Adipose tissue (tissue), 3 donors: Measurements from ENCODE around the gene MATN1. TPM values are rescaled to one million over a fixed set of nuclear protein-coding genes. Genes with fewer than 3 reads are reported as not detected.

Experiments used
- H3K27ac ChIP-seq: one replicate; pipeline ENCODE4 v1.5.1; 2013; ENCODE audit warnings: low read depth, low read length
- WGBS, 3 donors: extraction: QIAGEN DNeasy Blood & Tissue Kit; methylation state at CpG; one replicate each; pipeline ENCODE4 v1.1.7; 2013; 5-methylcytosine and 5-hydroxymethylcytosine counted together
- polyA plus RNA-seq, 3 donors: library from polyadenylated mRNA; stranded (reverse); fragments of 200-250 nt; gene quantifications; one replicate each; pipeline ENCODE4 v1.2.3, GENCODE V29; 2013
- donor health status: healthy with polysubstance abuse.
- donor health status: Bipolar disorder and iron deficiency.
- donor health status: healthy.

The MATN1 gene
- polyA plus RNA-seq, 3 donors: 0.09 to 0.21 TPM; not detected in 1

GRCh38 chr1:30724655-30725421 is 1.5 kb upstream of the MATN1 start:
- WGBS, 3 donors: 73 to 92% (median 91%) methylated on average over 5 of the region's 5 CpGs
- no peak overlapping the region for H3K27ac ChIP-seq

DNA sequence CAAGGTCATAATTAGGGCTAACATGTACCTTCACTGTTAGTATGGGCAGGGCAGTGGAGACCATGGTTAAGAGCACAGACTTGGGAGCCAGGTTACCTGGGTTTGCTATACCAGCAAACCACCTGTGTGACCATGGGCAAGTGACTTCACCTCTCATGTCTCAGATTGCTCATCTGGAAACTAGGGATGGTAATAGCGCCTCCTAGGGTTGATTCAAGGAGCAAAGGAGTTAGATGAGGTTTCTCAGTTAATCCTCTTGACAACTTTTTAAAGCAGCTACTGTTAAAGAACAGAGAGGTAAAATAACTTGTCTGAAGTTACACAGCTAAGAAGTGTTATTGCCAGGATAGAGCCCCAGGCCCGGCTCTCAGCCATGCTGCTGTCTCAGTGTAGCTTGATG is 790 bp upstream of the MATN1 start:
- WGBS, 3 donors: 90 to 98% (median 97%) methylated on average over 2 of the region's 2 CpGs

GRCh38 chr1:30721812-30722537 is 1.4 kb downstream of the MATN1 start:
- H3K27ac ChIP-seq: no peak overlapping the region
- 71 to 84% (median 83%) methylated on average over 9 of the region's 9 CpGs for WGBS, 3 donors

More for the DNA sequence above, 790 bp upstream of the MATN1 start:
- H3K27ac ChIP-seq: no peak overlapping the region

GRCh38 chr1:30721341-30721793 is 2.0 kb downstream of the MATN1 start:
- H3K27ac ChIP-seq: no peak overlapping the region
- 96% methylated on average over 27 of the region's 27 CpGs for WGBS, 3 donors

GRCh38 chr1:30720271-30721223 is 2.8 kb downstream of the MATN1 start:
- 81 to 90% (median 82%) methylated on average over 16 of the region's 16 CpGs for WGBS, 3 donors
- H3K27ac ChIP-seq: no peak overlapping the region

GRCh38 chr1:30719406-30720270 is 3.7 kb downstream of the MATN1 start:
- WGBS, 3 donors: 33 to 35% (median 35%) methylated on average over 20 to 21 of the region's 21 CpGs
- H3K27ac ChIP-seq: no peak overlapping the region

DNA sequence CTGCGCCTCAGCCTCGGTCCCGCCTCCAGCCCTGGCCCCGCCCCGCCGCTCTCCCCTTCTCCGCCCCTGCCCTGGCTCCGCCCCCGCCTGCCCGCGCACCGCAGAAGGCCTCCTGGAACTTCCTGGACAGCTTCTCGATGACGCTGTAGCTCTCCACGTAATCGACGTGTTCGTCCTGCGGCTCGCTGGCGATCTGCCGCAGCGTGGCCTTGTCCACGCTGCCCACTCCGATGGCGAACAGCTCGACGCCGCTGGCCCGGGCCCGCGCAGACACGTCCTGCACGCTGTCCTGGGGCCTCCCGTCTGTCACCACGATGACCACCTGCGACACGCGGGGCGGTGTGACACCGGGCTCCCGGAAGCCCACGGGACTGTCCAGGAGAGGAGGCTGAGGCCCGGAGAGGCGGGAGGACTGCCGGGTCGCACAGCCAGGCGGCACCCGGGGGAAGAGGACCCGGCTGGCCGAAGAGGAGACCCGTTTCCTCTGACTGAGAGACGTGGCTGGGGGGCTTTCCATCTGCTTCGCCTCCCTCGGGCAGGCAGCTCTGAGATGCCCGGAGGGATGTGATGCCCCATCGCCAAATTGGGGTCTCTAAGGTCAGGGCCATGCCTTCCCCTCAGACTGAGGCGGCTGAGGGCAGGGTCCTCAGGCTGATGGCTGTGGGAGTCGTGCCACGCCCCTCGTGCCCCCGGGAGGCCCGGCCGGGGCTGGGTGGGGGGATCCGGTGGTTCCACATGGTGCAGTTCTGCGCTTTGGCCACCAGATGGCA is 4.6 kb downstream of the MATN1 start:
- WGBS, 3 donors: 1% methylated on average over 63 to 66 of the region's 66 CpGs
- peak overlapping the region; percentile 90 for H3K27ac ChIP-seq

- H3K27ac ChIP-seq: no peak overlapping the region
- WGBS, 3 donors: 0 to 3% (median 2%) methylated on average over 41 to 49 of the region's 50 CpGs
These were observed 5.2 kb downstream of the MATN1 start for GRCh38 chr1:30718091-30718635.

- 97% methylated on average over 8 of the region's 8 CpGs for WGBS, 3 donors
- H3K27ac ChIP-seq: no peak overlapping the region
These were observed 6.7 kb downstream of the MATN1 start for GRCh38 chr1:30716646-30717045.

- WGBS, 3 donors: 96 to 99% (median 97%) methylated on average over 11 of the region's 11 CpGs
- no peak overlapping the region for H3K27ac ChIP-seq
These were observed 7.5 kb downstream of the MATN1 start for GRCh38 chr1:30715886-30716285.

GRCh38 chr1:30715216-30715615 is 8.2 kb downstream of the MATN1 start:
- no peak overlapping the region for H3K27ac ChIP-seq
- 80 to 91% (median 85%) methylated on average over 2 of the region's 2 CpGs for WGBS, 3 donors

DNA sequence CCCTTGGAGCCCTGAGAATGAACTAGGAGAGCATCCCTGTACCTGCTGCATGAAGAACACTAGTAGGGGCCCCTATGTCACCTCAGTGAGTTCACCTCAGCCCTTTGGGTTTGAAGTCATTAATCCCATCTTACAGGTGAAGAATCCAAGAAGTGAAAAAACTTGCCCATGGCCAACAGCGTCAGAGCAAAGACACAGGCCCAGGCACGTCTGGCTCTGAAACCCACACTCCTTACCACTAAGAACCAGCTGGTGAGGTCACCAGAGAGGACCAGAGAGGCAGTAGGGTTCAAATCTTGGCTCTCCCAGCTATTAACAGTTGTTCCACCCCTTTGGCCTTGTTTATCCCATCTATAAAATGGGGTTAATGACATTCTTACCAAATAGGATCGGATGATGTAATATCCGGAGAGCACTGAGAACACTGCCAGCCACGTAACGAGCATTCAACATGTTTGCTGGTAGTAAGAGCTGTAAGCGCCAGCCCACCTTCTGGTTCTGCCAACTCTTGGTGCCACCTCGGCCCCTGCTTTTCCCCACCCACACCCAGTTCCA is 8.8 kb downstream of the MATN1 start:
- H3K27ac ChIP-seq: no peak overlapping the region
- 92 to 94% (median 92%) methylated on average over 8 of the region's 8 CpGs for WGBS, 3 donors

DNA sequence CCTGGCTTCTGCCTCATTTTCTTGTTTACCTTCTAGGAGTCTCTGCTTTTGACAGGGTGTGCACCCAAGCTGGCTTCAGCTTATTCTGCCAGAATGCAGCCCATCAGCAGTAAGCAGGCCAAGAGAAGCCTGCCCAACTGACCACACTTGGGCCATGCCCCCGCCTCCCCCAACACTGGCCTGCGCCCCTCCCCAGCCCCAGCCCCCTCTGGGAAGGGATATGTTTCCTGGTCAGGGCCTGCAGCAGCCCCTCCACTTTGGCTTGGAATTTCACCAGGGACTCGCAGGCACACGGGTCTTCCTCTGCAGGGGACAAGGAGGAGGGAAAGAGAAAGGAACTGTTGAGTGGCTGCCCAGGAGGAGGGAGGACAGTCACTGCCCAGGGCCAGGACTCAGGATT is 9.4 kb downstream of the MATN1 start:
- WGBS, 3 donors: 62 to 72% (median 71%) methylated on average over 4 of the region's 4 CpGs
- no peak overlapping the region for H3K27ac ChIP-seq

- 48 to 53% (median 48%) methylated on average over 12 of the region's 12 CpGs for WGBS, 3 donors
- H3K27ac ChIP-seq: no peak overlapping the region
These were observed 10.1 kb downstream of the MATN1 start for GRCh38 chr1:30713311-30713710.

DNA sequence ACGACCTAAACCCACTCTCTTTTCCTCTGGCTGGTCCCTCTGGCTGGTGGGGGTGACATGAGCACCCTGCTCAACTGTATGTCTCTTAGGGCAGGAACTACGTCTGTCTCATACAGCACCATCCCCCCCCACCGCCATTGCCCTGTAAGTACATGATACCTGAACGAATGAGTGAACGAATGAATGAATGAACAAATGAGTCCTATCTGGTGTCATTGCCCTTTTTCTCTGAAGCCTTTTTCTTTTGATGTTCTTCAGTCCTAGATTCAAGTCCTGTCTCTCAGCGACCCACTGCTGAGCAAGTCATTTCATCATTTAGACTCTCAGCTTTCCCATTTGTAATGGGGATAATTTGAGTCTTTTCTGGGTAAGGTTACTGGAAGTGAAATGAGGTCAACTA is 10.8 kb downstream of the MATN1 start:
- 83 to 88% (median 88%) methylated on average over 6 of the region's 6 CpGs for WGBS, 3 donors
- no peak overlapping the region for H3K27ac ChIP-seq

DNA sequence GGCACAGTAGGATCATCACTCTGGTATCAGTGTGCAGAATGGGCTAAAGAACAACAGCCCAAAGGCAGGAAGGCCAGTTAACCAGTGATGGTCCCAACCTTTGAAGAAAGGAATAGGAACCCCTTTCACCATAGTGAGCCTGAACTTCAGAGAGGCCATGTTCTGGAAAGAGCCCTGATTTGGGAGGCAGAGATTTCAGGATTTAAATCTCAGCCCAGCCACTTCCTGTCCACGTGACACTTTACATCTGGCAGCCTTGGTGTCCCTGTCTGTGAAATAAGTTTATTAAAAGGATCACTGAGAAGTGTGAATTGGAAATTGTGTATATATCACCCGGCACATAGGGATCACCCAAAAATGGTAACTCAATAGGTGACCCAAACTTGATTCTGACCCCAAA is 13.0 kb downstream of the MATN1 start:
- WGBS, 3 donors: 48 to 61% (median 55%) methylated on average over 2 of the region's 2 CpGs

DNA sequence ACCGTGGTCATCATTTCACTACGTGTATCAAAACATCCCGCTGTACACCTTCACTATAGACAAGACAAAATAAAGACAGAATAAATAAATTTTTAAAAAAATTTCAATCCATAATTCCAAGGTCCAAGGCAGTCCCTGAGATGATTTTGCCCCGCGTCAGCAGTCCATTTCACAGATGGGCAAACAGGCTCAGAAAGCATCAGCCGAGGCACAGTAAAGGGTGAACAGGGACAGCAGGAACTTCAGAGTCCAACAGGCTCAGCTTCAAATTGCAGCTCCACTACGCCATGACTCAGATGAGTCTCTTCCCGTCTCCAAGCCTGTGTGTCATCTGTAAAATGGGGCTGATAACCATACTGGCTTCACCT is 15.0 kb downstream of the MATN1 start:
- 50 to 54% (median 52%) methylated on average over 8 of the region's 8 CpGs for WGBS, 3 donors
- no peak overlapping the region for H3K27ac ChIP-seq

More for the DNA sequence above, 13.0 kb downstream of the MATN1 start:
- no peak overlapping the region for H3K27ac ChIP-seq
